Measurements from ENCODE around the gene CDKN1C. TPM values are rescaled to one million over a fixed set of nuclear protein-coding genes. Genes with fewer than 3 reads are reported as not detected.

Gene CDKN1C
- total RNA-seq, 1 experiment from 2014 or later = 15.4 TPM

DNA sequence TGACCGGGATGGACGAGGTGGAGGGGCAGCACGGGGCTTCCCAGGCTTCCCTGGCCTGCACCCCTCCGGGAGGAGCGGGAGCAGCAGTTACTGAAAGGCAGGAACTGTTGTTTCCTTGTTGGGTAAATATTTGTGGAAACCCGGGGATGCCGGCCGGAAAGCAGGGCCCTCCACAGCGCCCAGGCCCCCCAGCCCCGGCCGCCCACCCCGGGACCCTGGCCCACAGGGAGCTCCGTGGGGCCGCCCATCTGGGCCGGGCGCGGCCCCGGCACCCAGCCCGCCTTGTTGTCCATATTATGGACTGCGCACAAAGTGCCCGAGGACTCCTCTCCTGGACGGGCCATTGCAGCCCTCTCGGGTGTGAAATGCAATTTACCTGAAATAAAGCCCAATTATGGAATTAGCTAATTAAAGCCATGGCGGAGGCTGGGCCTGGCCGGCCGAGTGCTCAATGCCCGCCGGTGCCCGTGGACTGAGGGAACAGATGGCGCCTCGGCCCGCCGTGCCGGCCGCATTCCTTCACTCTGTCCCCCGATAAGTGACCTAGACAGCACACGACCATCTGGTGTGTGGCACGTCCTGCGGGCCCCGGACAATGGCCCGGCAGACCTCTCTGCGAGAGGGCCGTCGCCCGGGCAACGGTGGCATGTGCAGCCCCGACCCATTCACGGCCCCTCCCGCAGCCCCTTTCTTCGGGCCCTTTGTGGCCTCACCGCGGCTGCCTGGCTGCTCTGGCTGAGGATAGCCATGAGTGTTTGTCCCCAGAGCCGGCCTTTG is 35.4 kb downstream of the CDKN1C start:
- no peak for DNase-seq
- H4K20me1 ChIP-seq (ENCODE audit: control insufficient read depth, insufficient read depth, insufficient read length) = no peaks in the 10 kb centered on the region
- no peak overlapping the region for H3K4me3 Mint-ChIP-seq

More for the DNA sequence above, 35.4 kb downstream of the CDKN1C start:
- H2BK120ac ChIP-seq (ENCODE audit: low read depth, low read length, poor library complexity, severe bottlenecking) = no peak overlapping the region
- no peak overlapping the region for H3K18ac ChIP-seq (ENCODE audit: insufficient read length, low read depth, low read length)
- no peak overlapping the region for H3T11ph ChIP-seq (ENCODE audit: low read length)
- H3K14ac ChIP-seq (ENCODE audit: insufficient read depth, low read length) = no peak overlapping the region; the same call in 1 of the 2 replicates
- H4K5ac ChIP-seq (ENCODE audit: insufficient read length, low read depth, low read length) = no peak overlapping the region
- H3K79me1 ChIP-seq (ENCODE audit: insufficient read depth, low read depth, low read length, poor library complexity, severe bottlenecking) = no peaks in the 10 kb centered on the region
- TF ChIP-seq, protein P1, sequence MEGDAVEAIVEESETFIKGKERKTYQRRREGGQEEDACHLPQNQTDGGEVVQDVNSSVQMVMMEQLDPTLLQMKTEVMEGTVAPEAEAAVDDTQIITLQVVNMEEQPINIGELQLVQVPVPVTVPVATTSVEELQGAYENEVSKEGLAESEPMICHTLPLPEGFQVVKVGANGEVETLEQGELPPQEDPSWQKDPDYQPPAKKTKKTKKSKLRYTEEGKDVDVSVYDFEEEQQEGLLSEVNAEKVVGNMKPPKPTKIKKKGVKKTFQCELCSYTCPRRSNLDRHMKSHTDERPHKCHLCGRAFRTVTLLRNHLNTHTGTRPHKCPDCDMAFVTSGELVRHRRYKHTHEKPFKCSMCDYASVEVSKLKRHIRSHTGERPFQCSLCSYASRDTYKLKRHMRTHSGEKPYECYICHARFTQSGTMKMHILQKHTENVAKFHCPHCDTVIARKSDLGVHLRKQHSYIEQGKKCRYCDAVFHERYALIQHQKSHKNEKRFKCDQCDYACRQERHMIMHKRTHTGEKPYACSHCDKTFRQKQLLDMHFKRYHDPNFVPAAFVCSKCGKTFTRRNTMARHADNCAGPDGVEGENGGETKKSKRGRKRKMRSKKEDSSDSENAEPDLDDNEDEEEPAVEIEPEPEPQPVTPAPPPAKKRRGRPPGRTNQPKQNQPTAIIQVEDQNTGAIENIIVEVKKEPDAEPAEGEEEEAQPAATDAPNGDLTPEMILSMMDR (conservative IDR thresholded peaks at IDR 0.05) = no peak
- no peak overlapping the region for H2AFZ ChIP-seq (ENCODE audit: low read length)
- no peak overlapping the region for H3K4ac ChIP-seq (ENCODE audit: low read depth, low read length)
- H2AK5ac ChIP-seq (ENCODE audit: insufficient read length, low read length) = no peak overlapping the region
- Mint-ChIP-seq H3K4me1 (peaks cover 3 to 15% of the 10 kb centered on the region in 2 experiments; a peak in 2 of 4 replicates), H3K27me3 (ENCODE audit: low read depth) (peaks cover 64% of the 10 kb centered on the region), H3K27ac (no peak overlapping the region), H3K9me3 (no peaks in the 10 kb centered on the region), H3K36me3 (ENCODE audit: insufficient read depth in 1 of 3, low read depth in 3 of 3) (no peaks in the 10 kb centered on the region)
- no peaks in the 10 kb centered on the region for H3K79me2 ChIP-seq (ENCODE audit: insufficient read depth, low read length)
- H3K27ac ChIP-seq (ENCODE audit: insufficient read length, low read depth, low read length) = no peak overlapping the region
- H3K9me3 ChIP-seq (ENCODE audit: control insufficient read depth, low read depth, low read length) = no peaks in the 10 kb centered on the region
- no peak overlapping the region for H2BK20ac ChIP-seq (ENCODE audit: low read depth, low read length, poor library complexity, severe bottlenecking)
- no peak overlapping the region for H3K23ac ChIP-seq (ENCODE audit: insufficient read length, low read depth, low read length)
- no peak overlapping the region for H2BK12ac ChIP-seq (ENCODE audit: insufficient read length, low read depth, low read length)
- H3K27me3 ChIP-seq (ENCODE audit: insufficient read depth, low read length) = no peaks in the 10 kb centered on the region; the same call in 1 of the 2 replicates
- no peak overlapping the region for H4K8ac ChIP-seq (replicated peaks; ENCODE audit: insufficient read length, low read depth, low read length)
- no peaks in the 10 kb centered on the region for H3K4me1 ChIP-seq (ENCODE audit: insufficient read depth, low read length)
- H3K23me2 ChIP-seq (ENCODE audit: insufficient read length, low read depth, low read length, poor library complexity, severe bottlenecking) = no peaks in the 10 kb centered on the region
- H4K91ac ChIP-seq (ENCODE audit: insufficient read length, low read depth, low read length) = no peak overlapping the region
- H3K56ac ChIP-seq (ENCODE audit: insufficient read length, low read depth, low read length) = no peak overlapping the region
- no peak overlapping the region for H3K9ac ChIP-seq (ENCODE audit: extremely low read depth, insufficient read length, low read length)
- no peak overlapping the region for H2BK15ac ChIP-seq (ENCODE audit: low read depth, low read length)
- WGBS (ENCODE audit: extremely low coverage, insufficient read length, low lambda C conversion rate) = no CpG with 5 or more reads among the region's 53 CpGs
- no peak overlapping the region for H2BK5ac ChIP-seq (ENCODE audit: insufficient read length, low read length)
- H3K4me2 ChIP-seq (ENCODE audit: insufficient read depth, insufficient read length, low read length) = no peak overlapping the region
